Neural progenitor cell (in vitro differentiated cells): ENCODE measurements around the gene LCE1C. TPM values are rescaled to one million over a fixed set of nuclear protein-coding genes. Genes with fewer than 3 reads are reported as not detected.

Experiments
- DNase-seq: peaks from one replicate; pipeline ENCODE4 v3.0.0-alpha.2; 2016; ENCODE audit warnings: low spot score
- H2AFZ ChIP-seq: fragments of 200-600 bp; sonication (generic); replicated peaks from 2 replicates; pipeline ENCODE4 v1.6.1; 2016; ENCODE audit warnings: antibody characterized with exemption
- H3F3A ChIP-seq: fragments of 200-600 bp; sonication (generic); 2 replicates; pipeline ENCODE4 v1.6.1; 2016; ENCODE audit warnings: antibody characterized with exemption, low read depth
- H3K27ac ChIP-seq: fragments of 200-600 bp; sonication (generic); 2 replicates; pipeline ENCODE4 v1.5.1; 2016; ENCODE audit warnings: mild to moderate bottlenecking
- H3K27me3 ChIP-seq: fragments of 200-600 bp; sonication (generic); 2 replicates; pipeline ENCODE4 v1.6.1; 2016; ENCODE audit warnings: mild to moderate bottlenecking, moderate library complexity
- H3K36me3 ChIP-seq: fragments of 200-600 bp; sonication (generic); 2 replicates; pipeline ENCODE4 v1.5.1; 2016
- H3K4me1 ChIP-seq: fragments of 200-600 bp; sonication (generic); 2 replicates; pipeline ENCODE4 v1.6.1; 2016; ENCODE audit warnings: mixed run types
- H3K4me2 ChIP-seq: fragments of 200-600 bp; sonication (generic); 2 replicates; pipeline ENCODE4 v1.6.1; 2016
- H3K4me3 ChIP-seq: fragments of 200-600 bp; sonication (generic); 2 replicates; pipeline ENCODE4 v1.5.1; 2016
- H3K79me2 ChIP-seq: fragments of 200-600 bp; sonication (generic); 2 replicates; pipeline ENCODE4 v1.6.1; 2016; ENCODE audit warnings: low read depth
- H3K9ac ChIP-seq: fragments of 200-600 bp; sonication (generic); 2 replicates; pipeline ENCODE4 v1.6.1; 2016
- H3K9me3 ChIP-seq: fragments of 200-600 bp; sonication (generic); 2 replicates; pipeline ENCODE4 v1.5.1; 2016; ENCODE audit warnings: low read depth
- H4K20me1 ChIP-seq: fragments of 200-600 bp; sonication (generic); 2 replicates; pipeline ENCODE4 v1.6.1; 2016; ENCODE audit warnings: low read depth
- H3K27ac Mint-ChIP-seq: 3 replicates; pipeline ENCODE4 v1.8.0; 2021; ENCODE audit warnings: mixed read lengths
- H3K27me3 Mint-ChIP-seq: 2 replicates; pipeline ENCODE4 v1.8.0; 2022; ENCODE audit warnings: low read depth, mild to moderate bottlenecking, inconsistent platforms, moderate library complexity, mixed read lengths; ENCODE audit not compliant: insufficient read depth
- H3K36me3 Mint-ChIP-seq: 3 replicates; pipeline ENCODE4 v1.8.0; 2021; ENCODE audit warnings: mixed read lengths
- H3K4me1 Mint-ChIP-seq: 3 replicates; pipeline ENCODE4 v1.8.0; 2021; ENCODE audit warnings: mixed read lengths
- H3K4me3 Mint-ChIP-seq: 3 replicates; pipeline ENCODE4 v1.8.0; 2021; ENCODE audit warnings: mild to moderate bottlenecking, moderate library complexity, mixed read lengths
- H3K9me3 Mint-ChIP-seq: 3 replicates; pipeline ENCODE4 v1.8.0; 2020; ENCODE audit warnings: mixed read lengths
- EZH2 ChIP-seq: fragments of 200-600 bp; sonication (generic); IDR thresholded peaks from 2 replicates; pipeline ENCODE4 v1.6.1; 2017; ENCODE audit warnings: antibody characterized with exemption, mild to moderate bottlenecking, moderate library complexity
- EZH2phosphoT487 ChIP-seq: fragments of 200-600 bp; sonication (generic); IDR thresholded peaks from 2 replicates; pipeline ENCODE4 v1.6.1; 2017; ENCODE audit warnings: antibody characterized with exemption
- total RNA-seq: library from RNA; depleted of rRNA; stranded (reverse); fragments of >200 nt; gene quantifications from 2 replicates; pipeline ENCODE4 v1.2.3, GENCODE V29; 2015; ENCODE audit warnings: low replicate concordance
- TF ChIP-seq, protein P1 (sequence below): fragments of 200-600 bp; sonication (generic); IDR thresholded peaks from 2 replicates; pipeline ENCODE4 v1.5.1; 2017; ENCODE audit warnings: antibody characterized with exemption, mild to moderate bottlenecking

LCE1C gene
- total RNA-seq, 1 donor from 2014 or later, result not detected

DNA sequence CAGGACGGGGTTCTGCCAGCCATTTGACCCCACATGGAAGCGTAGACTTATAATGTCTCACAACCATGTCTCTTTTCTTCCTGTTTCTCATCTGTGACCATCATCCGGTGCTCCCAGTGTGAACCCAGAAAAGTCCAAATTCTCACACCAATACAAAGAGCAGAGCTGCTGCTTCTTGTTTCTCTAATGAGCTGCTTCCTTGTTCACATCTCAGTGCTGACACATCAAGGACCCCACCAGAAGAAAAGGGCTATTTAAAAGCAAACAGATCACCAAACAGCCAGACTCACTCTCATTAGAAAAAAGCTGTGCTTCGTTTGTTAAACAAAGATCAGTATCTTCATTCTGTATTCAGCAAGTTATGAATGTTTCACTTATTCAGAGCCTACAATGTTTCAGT is 10.8 kb downstream of the LCE1C start:
- Histone ChIP-seq H3K27me3 (no peaks in the 10 kb centered on the region), H3K9me3 (peaks cover 38% of the 10 kb centered on the region), H3K9ac (no peak overlapping the region), H4K20me1 (no peaks in the 10 kb centered on the region), H3K4me2 (no peak overlapping the region), H3K4me3 (no peak overlapping the region), H3K79me2 (no peaks in the 10 kb centered on the region), H3K36me3 (no peaks in the 10 kb centered on the region), H2AFZ (no peak overlapping the region), H3K4me1 (no peaks in the 10 kb centered on the region), H3F3A (no peaks in the 10 kb centered on the region), H3K27ac (no peak overlapping the region)
- Mint-ChIP-seq H3K27me3 (no peaks in the 10 kb centered on the region), H3K9me3 (peaks cover 14% of the 10 kb centered on the region), H3K4me3 (no peak overlapping the region), H3K36me3 (no peaks in the 10 kb centered on the region), H3K4me1 (no peaks in the 10 kb centered on the region), H3K27ac (no peak overlapping the region)
- TF ChIP-seq EZH2 (no peak), EZH2phosphoT487 (no peak)
- TF ChIP-seq, protein P1, sequence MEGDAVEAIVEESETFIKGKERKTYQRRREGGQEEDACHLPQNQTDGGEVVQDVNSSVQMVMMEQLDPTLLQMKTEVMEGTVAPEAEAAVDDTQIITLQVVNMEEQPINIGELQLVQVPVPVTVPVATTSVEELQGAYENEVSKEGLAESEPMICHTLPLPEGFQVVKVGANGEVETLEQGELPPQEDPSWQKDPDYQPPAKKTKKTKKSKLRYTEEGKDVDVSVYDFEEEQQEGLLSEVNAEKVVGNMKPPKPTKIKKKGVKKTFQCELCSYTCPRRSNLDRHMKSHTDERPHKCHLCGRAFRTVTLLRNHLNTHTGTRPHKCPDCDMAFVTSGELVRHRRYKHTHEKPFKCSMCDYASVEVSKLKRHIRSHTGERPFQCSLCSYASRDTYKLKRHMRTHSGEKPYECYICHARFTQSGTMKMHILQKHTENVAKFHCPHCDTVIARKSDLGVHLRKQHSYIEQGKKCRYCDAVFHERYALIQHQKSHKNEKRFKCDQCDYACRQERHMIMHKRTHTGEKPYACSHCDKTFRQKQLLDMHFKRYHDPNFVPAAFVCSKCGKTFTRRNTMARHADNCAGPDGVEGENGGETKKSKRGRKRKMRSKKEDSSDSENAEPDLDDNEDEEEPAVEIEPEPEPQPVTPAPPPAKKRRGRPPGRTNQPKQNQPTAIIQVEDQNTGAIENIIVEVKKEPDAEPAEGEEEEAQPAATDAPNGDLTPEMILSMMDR, result no peak
- DNase-seq, result no peak

- Histone ChIP-seq H3K4me3 (no peak within 1 kb of the TSS), H3K9ac (no peak within 1 kb of the TSS), H3F3A (no peaks in the 10 kb centered on the region), H3K36me3 (peaks cover 3% of the 10 kb centered on the region), H3K4me1 (no peaks in the 10 kb centered on the region), H3K27ac (no peak within 1 kb of the TSS), H2AFZ (no peak within 1 kb of the TSS), H3K27me3 (no peaks in the 10 kb centered on the region), H3K79me2 (no peaks in the 10 kb centered on the region), H4K20me1 (no peaks in the 10 kb centered on the region), H3K9me3 (peaks cover 30% of the 10 kb centered on the region), H3K4me2 (no peak within 1 kb of the TSS)
- Mint-ChIP-seq H3K4me1 (no peaks in the 10 kb centered on the region), H3K36me3 (no peaks in the 10 kb centered on the region), H3K4me3 (no peak within 1 kb of the TSS), H3K9me3 (peaks cover 18% of the 10 kb centered on the region), H3K27ac (no peak within 1 kb of the TSS), H3K27me3 (no peaks in the 10 kb centered on the region)
- DNase-seq, result no peak
- TF ChIP-seq, protein P1, result no peak
- TF ChIP-seq EZH2 (no peak), EZH2phosphoT487 (no peak)
Measured at GRCh38 chr1:152786077-152786476, 20.4 kb downstream of the LCE1C start, which contains the start of gene LCE1E. Gene LCE1E, plus strand, starts transcription at chr1:152786257. Its CDS starts 1,043 bp downstream, at chr1:152787300.

DNA sequence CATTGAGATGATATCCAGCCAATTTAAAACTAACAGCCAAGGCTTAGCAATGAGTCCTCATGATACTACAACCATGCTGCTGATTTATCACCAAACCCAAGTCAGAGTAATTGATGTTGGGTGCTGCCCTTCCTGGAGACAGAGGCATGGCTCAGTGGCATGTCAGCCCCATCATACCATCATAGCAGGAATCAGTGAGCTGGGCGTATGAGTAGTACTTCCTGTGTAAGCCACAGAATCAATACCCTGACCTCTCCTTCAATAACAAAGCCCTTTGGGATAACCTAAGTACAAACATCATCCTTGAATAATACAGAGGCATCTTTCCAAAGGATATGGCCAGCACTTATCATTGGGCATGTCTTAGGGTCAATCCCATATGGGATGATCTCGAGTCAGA is 23.4 kb downstream of the LCE1C start:
- Histone ChIP-seq H3K4me1 (no peaks in the 10 kb centered on the region), H3K27ac (no peak overlapping the region), H3K9ac (no peak overlapping the region), H3K27me3 (no peaks in the 10 kb centered on the region), H3K4me3 (no peak overlapping the region), H3K9me3 (peaks cover 29% of the 10 kb centered on the region), H2AFZ (no peak overlapping the region), H3K79me2 (no peaks in the 10 kb centered on the region), H4K20me1 (no peaks in the 10 kb centered on the region), H3K4me2 (no peak overlapping the region), H3F3A (no peaks in the 10 kb centered on the region), H3K36me3 (peaks cover 3% of the 10 kb centered on the region)
- Mint-ChIP-seq H3K4me1 (no peaks in the 10 kb centered on the region), H3K27ac (no peak overlapping the region), H3K27me3 (peaks cover 3% of the 10 kb centered on the region), H3K36me3 (no peaks in the 10 kb centered on the region), H3K4me3 (no peak overlapping the region), H3K9me3 (peaks cover 26% of the 10 kb centered on the region)
- TF ChIP-seq EZH2, result no peak
- TF ChIP-seq EZH2phosphoT487, result no peak
- TF ChIP-seq, protein P1, result no peak
- DNase-seq, result no peak
